Thyroid gland (tissue), 4 donors: ENCODE results near the gene GRM7. TPM values are rescaled to one million over a fixed set of nuclear protein-coding genes. Genes with fewer than 3 reads are reported as not detected.

Experiments used
- DNase-seq, 2 donors: peaks; one replicate each; pipeline ENCODE4 v3.0.0-alpha.2; 2019
- H3K27ac ChIP-seq, 3 donors: fragments of 200-600 bp; sonication (generic); 1 replicate in 2 of 3; 2 replicates in 1 of 3; pipeline ENCODE4 v1.5.1; 2016 to 2019; ENCODE audit warnings: mild to moderate bottlenecking in 1 of 3, moderate library complexity in 1 of 3
- H3K27me3 ChIP-seq: fragments of 200-600 bp; sonication (generic); one replicate; pipeline ENCODE4 v1.5.1; 2019
- H3K36me3 ChIP-seq, 2 donors: fragments of 200-600 bp; sonication (generic); one replicate each; pipeline ENCODE4 v1.5.1; 2016 to 2019
- H3K4me1 ChIP-seq, 2 donors: fragments of 200-600 bp; sonication (generic); one replicate each; pipeline ENCODE4 v1.5.1; 2017 to 2019
- H3K4me3 ChIP-seq, 3 donors: fragments of 200-600 bp; sonication (generic); replicated peaks in 1 of 3; 1 replicate in 2 of 3; 2 replicates in 1 of 3; pipeline ENCODE4 v1.5.1; 2016; ENCODE audit warnings: mild to moderate bottlenecking in 1 of 3
- H3K9me3 ChIP-seq: fragments of 200-600 bp; sonication (generic); one replicate; pipeline ENCODE4 v1.5.1; 2017
- CTCF ChIP-seq, 6 experiments: fragments of 200-600 bp in 3 of 6; fragments of 450-650 bp in 3 of 6; sonication (generic) in 3 of 6; IDR thresholded peaks; one replicate each; pipeline ENCODE4 v1.5.1; 2016 to 2019; ENCODE audit warnings: antibody characterized with exemption in 6 of 6, mild to moderate bottlenecking in 2 of 6, inconsistent platforms in 1 of 6, moderate library complexity in 1 of 6
- POLR2A ChIP-seq, 2 donors: fragments of 450-650 bp; IDR thresholded peaks; one replicate each; pipeline ENCODE4 v1.6.1; 2017; ENCODE audit warnings: antibody characterized with exemption in 2 of 2, mild to moderate bottlenecking in 2 of 2, moderate library complexity in 1 of 2
- WGBS, 2 donors: methylation state at CpG; one replicate each; pipeline ENCODE4 v1.1.5; 2017; 5-methylcytosine and 5-hydroxymethylcytosine counted together
- intact Hi-C: fragments of 100-400 bp; cut with DNase I; formaldehyde crosslinking; loops from one replicate; pipeline ENCODE4 v1.15.1; 2023
- total RNA-seq, 4 donors: library from RNA; depleted of rRNA; stranded (reverse); fragments of >200 nt; gene quantifications; one replicate each; pipeline ENCODE4 v1.2.3, GENCODE V29; 2016

Gene GRM7
- total RNA-seq, 4 donors from 2014 or later, result 0.11 to 0.81 (median 0.60) TPM

DNA sequence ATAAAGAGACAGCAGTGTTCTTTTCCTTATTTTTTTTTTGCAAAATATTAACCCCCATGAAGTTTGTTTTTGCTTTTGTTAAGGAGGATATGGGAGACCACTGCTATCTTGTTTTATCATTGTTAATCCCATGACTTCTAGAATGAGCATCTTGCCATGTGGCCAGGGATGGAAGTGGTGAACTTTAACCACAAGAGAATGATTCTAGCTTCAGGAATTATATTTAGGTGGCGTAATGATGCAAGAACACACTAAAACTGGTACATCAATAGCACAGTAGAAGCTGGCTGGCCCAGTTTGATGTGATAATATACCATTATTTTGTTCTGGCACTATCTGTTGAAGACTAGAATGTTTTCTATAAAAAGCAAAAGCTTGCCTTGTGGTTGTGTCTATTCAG, 720.9 kb downstream of the GRM7 start:
- WGBS, 2 donors, result 92 to 97% methylated on average over 1 of the region's 1 CpG
- Histone ChIP-seq H3K36me3 (no peaks in the 10 kb centered on the region), H3K4me3 (no peak overlapping the region), H3K4me1 (no peaks in the 10 kb centered on the region), H3K9me3 (no peaks in the 10 kb centered on the region), H3K27ac (no peak overlapping the region), H3K27me3 (no peaks in the 10 kb centered on the region)
- no peak for TF ChIP-seq CTCF (IDR thresholded peaks at IDR 0.05)
- no peak for TF ChIP-seq POLR2A (IDR thresholded peaks at IDR 0.05)
- DNase-seq, result no peak
- intact Hi-C loops, result no loop called here

GRCh38 chr3:7585052-7585451, 724.1 kb downstream of the GRM7 start:
- Histone ChIP-seq H3K36me3 (no peaks in the 10 kb centered on the region), H3K27ac (no peak overlapping the region), H3K4me3 (no peak overlapping the region), H3K9me3 (no peaks in the 10 kb centered on the region), H3K4me1 (no peaks in the 10 kb centered on the region), H3K27me3 (no peaks in the 10 kb centered on the region)
- no peak for DNase-seq
- intact Hi-C loops, result no loop called here
- WGBS, 2 donors, result 44 to 48% methylated on average over 3 of the region's 3 CpGs
- TF ChIP-seq CTCF (IDR thresholded peaks at IDR 0.05) (no peak), POLR2A (IDR thresholded peaks at IDR 0.05) (no peak)

DNA sequence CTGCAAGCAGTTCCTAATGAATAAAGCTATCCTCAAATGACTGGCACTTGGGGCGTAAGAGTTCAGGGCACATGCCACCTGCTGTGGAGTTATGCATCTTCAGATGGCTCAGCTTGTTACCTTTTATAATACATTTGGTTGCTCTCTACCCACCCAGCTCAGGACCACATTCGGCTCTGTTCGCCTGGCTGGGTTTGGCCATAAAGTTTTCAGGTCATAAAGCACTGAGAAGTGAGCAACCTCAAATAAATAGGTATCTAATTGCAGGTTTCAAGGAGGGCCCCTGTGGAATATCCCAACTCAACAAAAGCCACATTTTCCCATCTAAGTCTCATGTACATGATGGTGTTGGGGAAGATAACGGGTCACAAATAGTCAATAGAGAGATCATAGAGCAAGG, 727.3 kb downstream of the GRM7 start:
- Histone ChIP-seq H3K4me3 (no peak overlapping the region), H3K9me3 (no peaks in the 10 kb centered on the region), H3K27me3 (no peaks in the 10 kb centered on the region), H3K36me3 (no peaks in the 10 kb centered on the region), H3K4me1 (no peaks in the 10 kb centered on the region), H3K27ac (no peak overlapping the region)
- no peak for DNase-seq
- WGBS, 2 donors, result 92 to 95% methylated on average over 4 of the region's 4 CpGs
- TF ChIP-seq POLR2A (IDR thresholded peaks at IDR 0.05), result no peak
- no peak for TF ChIP-seq CTCF (IDR thresholded peaks at IDR 0.05)
- intact Hi-C loops, result no loop called here

GRCh38 chr3:7589526-7589925, 728.6 kb downstream of the GRM7 start:
- Histone ChIP-seq H3K27ac (no peak overlapping the region), H3K4me1 (no peaks in the 10 kb centered on the region), H3K36me3 (no peaks in the 10 kb centered on the region), H3K4me3 (no peak overlapping the region), H3K9me3 (no peaks in the 10 kb centered on the region), H3K27me3 (no peaks in the 10 kb centered on the region)
- DNase-seq, result no peak
- intact Hi-C loops, result no loop called here
- WGBS, 2 donors, result 86% methylated on average over 2 of the region's 2 CpGs
- TF ChIP-seq CTCF (IDR thresholded peaks at IDR 0.05), result no peak
- no peak for TF ChIP-seq POLR2A (IDR thresholded peaks at IDR 0.05)

DNA sequence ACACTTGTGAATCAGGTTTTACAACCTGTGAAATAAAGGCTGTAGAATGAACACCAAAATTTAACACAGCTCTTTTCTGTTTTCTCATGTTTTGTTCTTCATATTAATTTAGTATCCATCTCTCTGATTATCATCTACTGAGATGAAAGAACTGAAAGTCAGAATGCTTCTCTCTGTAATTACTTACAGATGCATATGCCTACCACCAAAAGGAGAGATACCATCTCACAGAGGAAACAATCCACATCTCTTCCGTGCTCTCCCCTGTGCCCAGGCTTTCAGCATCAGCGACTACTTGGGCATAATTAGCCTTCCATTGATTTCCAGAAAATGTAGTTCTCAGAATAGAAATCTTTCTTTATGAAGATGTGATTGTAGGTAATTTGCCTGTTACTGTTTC, 741.4 kb downstream of the GRM7 start:
- WGBS, 2 donors, result 74 to 84% methylated on average over 2 of the region's 2 CpGs
- Histone ChIP-seq H3K27ac (no peak overlapping the region), H3K4me3 (no peak overlapping the region), H3K9me3 (no peaks in the 10 kb centered on the region), H3K4me1 (no peaks in the 10 kb centered on the region), H3K27me3 (no peaks in the 10 kb centered on the region), H3K36me3 (no peaks in the 10 kb centered on the region)
- no peak for TF ChIP-seq CTCF (IDR thresholded peaks at IDR 0.05)
- TF ChIP-seq POLR2A (IDR thresholded peaks at IDR 0.05), result no peak
- no peak for DNase-seq
- intact Hi-C loops, result no loop called here
